NOMO-1 treated with DMSO at 0.1 percent for 48 hours (cell line): ENCODE data around the gene SLC30A1.
A peak's percentile ranks its signal among the peaks of the same experiment; 100 is the strongest.
"Not testable (repeated sequence)": the region's sequence is repeated elsewhere in the genome, so short reads cannot be mapped to it uniquely, and the experiment has no call there.

Source experiments
- DNase-seq: peaks from one replicate; lab custom pipeline; 2025; ENCODE audit not compliant: unreplicated experiment; lab: John Stamatoyannopoulos, UW

Gene SLC30A1

DNA sequence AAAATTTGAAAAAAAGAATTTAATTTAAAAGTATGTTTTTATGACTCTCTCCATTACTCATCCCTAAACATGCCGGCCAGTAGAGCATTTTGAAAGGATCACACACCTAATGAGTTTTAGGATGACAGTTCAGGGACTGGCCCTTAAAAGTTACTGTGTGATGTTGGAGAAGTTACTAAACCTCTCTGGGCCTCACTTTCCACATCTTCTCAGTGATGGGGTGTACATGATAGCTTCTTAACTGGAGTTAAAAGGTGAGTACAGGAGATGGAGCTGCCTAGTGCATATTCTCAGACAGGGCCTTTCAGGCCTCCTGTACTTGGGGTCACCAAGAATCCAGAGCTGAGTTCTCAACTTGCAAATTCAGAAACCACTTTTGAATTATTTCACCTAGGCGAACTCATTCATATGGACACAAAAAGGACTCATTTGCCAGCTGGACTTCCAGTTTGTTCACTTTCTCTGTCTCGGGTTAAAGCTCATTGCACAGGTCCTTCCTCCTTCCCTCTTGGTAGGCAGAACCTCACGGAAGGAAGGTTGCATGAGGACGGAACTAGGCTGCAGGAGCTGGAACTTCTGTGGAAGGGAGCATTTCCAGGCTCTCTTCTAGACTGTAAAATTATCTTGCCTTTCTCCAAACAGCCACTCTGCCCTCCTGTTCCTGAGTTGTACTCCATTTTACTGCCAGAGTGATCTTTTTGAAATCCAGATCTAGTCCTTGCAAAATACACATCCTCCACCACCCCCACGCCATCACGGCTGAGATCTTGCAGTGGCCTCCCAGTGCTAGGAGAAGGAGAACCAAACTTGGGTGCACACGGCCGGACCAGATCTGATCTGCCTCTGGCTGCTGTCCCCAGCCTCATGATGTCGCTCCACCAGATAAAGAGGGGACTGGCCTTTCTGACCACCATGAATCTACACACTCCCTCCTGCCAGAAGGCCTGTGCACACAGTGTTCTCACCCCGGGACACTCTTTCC, 4.3 kb upstream of the SLC30A1 start:
- DNase-seq, result no peak

DNA sequence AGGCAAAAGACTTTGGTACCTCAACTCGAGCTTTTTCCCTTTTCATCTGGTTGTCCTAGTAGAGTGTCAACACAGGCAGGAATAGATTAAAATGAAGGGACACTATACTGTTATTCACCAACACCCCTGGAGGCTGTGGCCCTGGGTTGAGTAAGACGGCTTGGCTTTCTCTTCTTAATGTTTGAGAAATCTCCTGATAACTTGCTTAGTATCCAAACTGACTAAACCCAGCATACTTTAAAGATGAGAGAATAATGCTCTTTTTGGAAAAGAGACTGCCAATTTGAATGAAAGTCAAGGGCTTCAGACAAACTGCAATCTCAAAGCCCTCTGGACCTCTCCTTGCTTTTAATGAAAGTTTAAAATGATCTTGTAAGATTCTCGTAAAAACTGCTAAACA, 2.6 kb upstream of the SLC30A1 start:
- no peak for DNase-seq

DNA sequence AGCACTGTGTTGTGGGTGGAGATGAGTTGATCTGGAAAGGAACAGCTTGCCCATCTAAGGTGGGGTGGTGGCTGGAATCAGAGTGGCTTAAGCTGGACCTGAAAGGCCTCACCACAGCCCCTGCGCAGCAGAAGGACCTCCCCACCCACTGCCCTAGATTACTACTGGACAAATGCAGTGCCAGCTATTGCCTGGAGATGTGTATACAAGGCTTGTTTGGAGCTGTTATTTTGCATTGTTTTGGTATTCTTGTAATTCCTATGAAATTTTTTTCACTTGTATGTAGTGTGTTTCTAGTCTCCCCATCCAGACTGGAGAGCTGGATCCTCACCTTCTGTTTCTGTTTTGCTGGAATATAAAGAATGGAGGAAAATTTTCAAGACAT, 1.3 kb upstream of the SLC30A1 start:
- DNase-seq, result no peak

DNA sequence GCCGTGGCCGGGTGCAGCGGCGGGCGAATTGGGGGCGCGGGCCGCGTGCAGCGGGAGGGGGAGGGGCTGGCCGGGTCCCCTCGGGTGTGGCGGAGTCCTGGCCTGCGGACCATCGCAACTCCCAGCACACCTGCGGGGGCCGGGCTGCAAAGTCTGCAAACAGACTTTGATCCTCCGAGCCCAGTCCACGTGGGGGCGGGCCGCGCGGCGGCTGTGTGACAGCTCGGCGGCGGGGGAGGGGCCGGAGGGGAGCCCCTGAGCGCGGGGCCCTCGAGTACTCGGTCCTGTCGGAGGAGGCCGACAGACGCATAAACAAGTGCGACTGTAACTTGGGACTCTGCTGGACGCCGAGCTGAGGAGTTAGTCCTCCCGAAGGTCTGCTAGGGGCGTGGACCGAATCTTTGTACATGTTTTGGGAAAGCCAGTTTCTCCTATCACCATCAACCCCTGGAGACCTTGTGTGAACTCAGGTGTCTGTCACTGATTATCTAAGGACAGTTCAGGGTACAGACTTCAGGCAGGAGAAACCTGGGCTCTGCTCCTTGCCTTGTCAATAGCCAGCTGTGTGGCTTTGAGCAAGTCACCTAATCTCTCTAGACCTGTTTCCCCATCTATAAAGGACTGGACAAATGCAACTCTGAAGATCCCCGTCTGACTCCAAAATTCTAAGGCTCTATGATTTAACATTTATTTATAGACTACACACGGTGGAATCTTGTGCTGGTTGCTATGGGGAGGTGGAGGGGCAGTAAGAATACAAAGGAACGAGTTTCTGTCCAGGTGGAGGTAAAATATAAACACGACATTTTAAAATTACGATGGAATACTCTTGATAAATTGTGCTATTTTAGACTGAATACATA, 710 bp upstream of the SLC30A1 start:
- DNase-seq, result peak; percentile 72

DNA sequence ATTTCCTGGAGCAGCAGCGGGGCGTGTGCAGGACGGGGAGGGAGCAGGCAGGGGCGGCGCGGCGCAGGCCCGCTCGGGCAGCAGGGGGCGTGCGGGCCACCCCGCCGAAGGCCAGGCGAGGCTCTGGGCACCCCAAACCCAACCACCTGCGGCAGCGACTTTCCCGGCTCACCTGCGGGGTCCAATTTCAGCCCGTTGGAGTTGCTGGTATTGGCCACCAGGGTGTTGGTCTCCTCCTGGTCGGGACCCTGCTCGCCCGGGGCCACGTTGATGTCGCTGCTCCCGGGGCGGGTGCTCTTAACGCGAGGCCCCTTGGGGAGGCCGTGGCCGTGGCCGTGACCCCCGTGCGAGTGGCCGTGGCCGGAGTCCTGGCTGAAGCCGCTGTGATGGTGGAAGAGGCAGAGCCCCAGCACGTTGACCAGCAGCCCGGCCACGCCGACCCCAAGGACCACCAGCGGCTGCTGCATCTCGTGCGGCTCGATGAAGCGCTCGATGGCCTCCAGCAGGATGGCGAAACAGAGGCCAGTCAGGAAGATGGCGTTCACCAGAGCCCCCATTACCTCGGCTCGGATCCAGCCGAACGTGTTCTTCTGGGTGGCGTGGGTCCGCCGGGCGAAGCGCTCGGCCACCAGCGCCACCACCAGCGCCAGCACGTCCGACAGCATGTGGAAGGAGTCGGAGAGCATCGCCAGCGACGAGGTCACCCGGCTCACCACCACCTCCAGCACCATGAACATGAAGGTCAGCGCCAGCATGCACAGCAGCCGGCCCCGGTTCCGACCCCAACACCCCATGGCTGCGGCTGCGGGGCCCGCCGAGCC, 932 bp downstream of the SLC30A1 start:
- DNase-seq, result peak; percentile 82

DNA sequence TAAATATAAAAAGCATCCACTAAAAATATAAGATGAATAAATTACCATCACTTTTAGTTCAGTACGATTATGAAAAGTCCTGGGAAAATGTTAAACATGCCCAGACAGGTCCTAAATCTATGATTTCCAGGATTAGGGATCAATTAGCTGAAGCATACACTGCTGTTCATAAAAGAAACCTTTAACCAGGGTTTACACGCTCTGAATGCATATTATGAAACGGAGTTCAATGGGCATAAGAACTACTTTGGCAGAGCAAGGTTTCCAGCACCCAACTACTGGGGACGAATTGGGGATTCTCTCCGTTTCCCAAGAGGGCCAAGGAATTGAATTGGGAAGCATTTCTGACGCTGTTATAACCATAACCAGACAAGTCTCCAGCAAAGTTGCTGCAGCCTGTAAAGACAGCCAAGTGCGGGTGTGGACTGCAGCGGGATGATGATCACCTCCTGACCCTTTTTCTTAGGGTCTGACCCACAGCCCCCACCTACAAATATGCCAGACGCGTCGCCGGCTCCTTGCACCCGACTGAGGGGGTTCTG, 1.6 kb downstream of the SLC30A1 start:
- DNase-seq, result no peak

DNA sequence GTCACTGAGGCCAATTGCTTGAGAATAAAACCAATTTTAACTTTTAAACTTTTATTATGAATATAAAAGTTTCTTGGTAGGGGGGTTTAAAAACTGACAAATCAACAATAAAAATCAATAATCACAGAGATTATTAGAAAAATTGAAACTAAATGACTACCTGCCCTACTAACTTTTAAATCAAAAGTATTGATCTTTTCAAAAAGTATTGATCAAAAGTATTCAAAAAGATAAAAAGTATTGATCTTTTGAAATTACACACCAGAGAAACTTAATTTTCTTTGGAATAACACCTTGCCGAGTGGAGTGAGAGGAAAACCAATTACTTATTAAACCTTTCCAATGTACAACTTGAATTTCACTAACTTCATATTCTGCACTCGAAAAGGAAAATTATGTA, 2.2 kb downstream of the SLC30A1 start:
- no peak for DNase-seq

DNA sequence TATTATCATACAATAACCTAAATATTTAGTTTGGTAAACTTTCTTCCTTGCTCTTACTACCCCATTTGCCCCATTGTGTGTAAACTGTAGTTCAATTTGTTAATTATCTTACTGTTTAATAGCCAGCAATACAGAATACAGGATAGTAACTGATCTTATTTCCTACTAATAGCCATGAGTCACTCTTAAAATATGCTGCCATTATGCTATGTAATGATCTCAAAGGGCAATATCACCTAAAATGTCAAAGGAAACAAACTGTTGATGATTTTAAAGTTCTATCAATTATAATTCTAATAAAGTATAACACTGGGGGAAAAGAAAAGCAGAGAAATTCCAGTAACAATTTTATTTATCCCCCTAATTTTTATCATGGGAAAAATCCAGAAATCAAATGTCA, 4.3 kb downstream of the SLC30A1 start:
- DNase-seq, result no peak

DNA sequence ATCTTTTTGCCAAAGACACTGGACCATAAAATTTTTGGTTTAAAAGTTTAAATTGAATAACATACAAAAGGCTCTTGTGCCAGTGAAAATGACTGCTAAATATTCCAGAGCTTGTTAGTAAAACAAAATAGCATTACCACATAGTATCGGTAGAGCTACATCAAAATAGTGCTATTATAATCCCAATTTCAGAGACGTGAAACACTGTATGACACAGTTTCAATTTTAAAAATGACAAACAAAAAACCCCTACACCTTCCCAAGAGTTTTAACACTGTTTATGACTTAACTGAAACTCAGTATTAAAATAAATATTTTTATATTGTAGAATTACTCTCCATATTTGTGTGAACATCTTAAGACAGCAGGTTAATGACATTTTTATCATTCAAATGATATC, 7.0 kb downstream of the SLC30A1 start:
- no peak for DNase-seq

DNA sequence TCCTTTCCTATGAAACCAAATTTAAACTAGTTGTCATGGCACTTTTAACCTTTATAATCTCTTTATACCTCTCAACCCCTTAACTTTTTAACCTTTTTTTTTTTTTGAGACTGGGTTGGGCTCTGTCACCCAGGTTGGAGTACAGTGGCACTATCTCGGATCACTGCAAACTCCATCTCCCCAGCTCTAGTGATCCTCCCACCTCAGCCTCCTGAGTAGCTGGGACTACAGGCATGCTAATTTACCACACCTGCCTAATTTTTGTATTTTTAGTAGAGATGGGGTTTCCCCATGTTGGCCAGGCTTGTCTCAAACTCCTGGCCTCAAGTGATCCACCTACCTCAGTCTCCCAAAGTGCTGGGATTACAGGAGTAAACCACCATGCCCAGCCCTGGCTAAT, 8.6 kb downstream of the SLC30A1 start:
- DNase-seq, result not testable (repeated sequence)

DNA sequence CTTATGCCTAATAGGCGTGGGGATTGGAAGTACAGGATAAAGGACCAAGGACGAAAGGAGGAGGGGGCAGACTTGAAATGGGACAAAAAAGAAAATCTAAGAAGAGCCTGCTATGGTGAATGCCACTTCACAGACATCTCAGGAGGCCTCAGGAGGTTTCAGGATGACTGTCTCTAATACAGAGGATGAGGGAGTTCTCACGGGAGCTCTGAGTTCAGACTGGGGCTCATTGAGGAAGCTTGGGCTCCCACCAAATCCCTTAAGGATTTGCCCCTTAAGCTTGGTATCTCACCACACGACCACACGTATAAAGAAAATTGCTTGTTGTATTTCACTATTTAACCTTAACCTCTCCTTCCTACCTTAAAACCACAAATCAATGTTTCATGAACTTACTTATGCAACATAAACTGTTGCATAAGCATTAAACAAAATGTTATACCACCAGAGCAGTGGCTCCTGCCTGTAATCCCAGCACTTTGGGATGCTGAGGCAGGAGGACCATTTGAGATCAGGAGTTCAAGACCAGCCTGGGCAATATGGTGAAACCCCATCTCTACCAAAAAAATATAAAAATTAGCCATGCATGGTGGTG, 12.4 kb downstream of the SLC30A1 start:
- no peak for DNase-seq

DNA sequence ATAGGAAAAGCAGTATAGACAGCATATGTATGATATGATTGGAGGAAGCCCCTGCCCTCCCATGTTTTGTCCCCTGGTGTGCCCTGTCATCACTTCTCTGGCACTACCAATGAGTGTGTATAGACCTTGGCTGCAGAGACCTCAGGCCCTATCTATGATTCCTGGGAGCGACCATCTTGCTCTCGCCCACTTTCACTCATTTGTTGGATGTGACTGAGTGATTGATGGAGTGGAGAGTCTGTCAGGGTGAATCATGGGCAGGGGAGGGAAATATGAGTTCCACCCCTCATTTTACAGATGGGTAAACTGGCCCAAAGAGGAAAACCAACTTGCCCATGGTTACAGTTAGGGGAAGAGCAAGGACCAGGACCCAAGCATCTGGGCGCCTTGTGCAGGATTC, 14.9 kb downstream of the SLC30A1 start:
- no peak for DNase-seq

DNA sequence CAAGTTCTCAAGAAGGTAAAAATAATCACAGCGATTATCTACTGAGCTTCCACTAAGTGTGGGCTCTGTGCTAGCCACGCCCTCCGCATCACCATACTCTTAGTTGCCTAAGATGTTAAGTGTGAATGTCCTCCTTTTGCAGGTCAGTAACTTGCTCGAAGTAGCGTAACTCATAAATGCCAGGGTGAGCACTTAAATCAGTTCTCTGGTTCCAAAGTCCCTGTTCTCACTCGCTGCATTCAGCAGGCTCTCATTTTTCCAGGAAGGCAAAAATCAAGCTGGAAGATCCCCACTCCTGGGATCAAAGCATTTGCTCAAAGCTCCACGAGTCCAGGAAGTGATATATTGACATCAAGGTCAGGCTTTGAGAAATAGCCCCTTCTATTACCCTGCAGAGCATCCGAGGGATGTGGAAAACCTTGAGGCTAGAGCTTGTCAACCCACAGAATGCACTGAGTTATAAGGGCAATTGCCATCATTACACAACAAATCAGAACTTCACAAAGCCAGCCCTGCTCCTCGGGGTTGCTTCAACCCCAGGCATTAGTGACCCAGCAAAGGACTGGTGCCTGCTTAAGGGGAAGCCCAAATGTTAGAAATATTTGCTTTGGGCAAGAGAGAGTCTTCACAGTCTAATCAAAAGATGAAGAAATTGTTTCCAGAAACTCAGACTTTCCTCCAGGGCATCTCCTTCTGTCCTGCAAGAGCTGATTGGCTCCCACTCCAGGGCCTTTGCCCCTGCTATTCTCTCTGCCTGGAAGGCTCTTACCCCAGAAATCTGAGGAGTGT, 19.5 kb downstream of the SLC30A1 start:
- no peak for DNase-seq

DNA sequence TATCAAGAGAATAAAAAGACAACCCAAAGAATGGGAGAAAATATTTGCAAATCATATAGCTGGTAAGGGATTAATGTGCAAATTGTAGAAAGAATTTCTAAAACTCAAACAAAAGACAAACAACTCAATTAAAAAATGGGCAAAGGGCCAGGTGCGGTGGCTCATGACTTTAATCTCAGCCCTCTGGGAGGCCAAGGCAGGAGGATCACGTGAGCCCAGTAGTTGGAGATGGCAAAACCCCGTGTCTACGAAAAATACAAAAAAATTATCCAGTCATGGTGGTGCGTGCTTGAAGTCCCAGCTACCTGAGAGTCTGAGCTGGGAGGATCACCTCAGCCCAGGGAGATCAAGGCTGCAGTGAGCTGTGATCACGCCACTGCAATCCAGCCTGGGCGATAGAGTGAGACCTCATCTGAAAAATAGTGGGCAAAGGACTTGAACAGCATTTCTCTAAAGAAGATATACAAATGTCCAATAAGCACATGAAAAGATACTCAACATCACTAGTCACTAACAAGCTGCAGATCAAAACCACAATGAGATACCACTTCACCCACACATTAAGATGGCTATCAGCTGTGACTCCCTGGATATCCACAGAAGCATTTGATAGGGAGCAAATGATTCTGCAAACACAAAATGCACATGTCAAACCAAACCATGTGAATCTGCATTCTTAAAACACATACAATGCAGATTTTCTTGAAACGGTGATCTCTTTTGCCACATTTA, 20.9 kb downstream of the SLC30A1 start:
- DNase-seq, result no peak

DNA sequence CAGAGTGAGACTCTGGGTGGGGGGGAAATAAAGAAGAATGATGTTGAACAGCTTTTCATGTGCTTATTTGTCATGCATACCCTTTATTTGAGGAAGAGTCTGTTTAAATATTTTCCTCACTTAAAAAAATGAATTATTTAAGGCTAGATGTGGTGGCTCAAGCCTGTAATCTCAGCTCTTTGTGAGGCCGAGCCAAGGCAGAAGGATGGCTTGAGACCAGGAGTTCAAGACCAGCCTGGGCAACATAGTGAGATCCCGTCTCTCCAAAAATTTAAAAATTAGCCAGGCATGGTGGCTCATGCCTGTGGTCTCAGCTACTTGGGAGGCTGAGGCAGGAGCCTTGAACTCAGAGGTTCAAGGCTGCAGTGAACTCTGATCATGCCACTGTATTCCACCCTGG, 25.4 kb downstream of the SLC30A1 start:
- no peak for DNase-seq

DNA sequence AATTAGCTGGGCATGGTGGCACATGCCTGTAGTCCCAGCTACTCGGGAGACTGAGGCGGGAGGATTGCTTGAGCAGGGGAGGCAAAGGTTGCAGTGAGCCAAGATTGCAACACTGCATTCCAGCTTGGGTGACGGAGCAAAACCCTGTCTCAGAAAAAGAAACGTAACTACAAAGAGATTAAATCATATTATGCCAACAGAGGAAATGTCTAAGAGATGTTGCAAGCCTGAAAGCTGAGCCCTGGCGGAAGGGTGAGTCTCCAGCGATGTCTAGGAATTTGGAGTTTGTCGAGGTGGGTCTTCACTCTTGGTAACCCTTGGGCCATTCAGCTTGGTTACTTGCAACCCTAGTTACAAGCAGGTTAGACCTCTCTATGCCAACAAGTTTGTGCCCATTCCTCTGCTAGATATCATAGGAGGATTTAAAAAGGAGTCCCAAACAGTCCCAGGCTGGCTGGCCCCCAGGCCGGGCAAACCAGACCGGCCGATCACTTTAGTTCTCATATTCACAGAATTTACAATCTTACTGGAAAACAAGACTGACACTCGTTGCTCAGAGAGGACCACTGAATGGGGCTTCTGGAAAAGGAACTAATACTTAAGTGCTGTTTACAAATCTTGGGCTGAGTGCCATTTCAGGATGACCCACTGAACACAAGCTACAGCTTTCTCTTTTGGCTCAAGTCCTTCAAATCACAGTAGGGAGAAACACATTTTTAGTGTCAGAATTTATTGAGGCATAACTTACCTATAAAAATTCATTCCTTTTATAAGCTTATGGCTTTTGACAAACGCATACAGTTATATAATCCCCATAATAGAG, 27.1 kb downstream of the SLC30A1 start:
- DNase-seq, result peak; percentile 40

DNA sequence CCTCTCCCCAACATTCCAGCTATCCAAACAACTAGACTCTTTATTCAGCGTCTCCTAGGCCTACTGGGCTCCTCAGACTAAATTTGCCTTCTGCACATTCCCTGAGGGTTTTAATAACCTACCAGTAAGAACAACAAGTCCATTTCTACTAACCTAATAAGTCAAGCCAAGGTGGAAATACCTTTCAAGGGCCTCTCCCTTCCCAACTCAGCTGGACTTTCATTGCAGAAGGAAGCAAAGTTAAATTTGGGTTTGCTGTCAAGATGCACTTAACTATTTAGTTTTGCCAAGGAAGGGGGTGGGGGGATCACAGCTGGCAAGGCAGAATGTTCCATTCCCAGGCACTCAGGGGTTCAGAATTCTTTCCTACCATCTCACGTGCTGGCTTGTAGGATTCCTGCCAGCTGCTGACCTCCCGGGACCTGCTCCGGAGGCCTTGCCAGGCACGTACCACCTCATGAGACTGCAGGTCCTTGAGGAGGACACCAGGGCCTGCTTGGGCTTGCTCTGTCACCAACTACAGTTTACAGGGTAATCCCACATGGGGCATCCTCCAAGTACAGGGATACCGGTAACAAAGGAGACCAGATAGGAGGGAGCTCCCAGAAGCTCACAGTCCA, 29.8 kb downstream of the SLC30A1 start:
- no peak for DNase-seq
